A549 (cell line): ENCODE data around the gene CHP2. TPM values are rescaled to one million over a fixed set of nuclear protein-coding genes. Genes with fewer than 3 reads are reported as not detected.

Source experiments
- ATAC-seq, 2 experiments: fragments of 200-7000 bp in 1 of 2; fragments of >200 bp in 1 of 2; cut with Nextera tagmentation in 1 of 2; cut with Tn5 transposase in 1 of 2; 3 replicates each; pipeline versions ENCODE4 v1.8.0 to v1.9.1; 2018 to 2020; ENCODE audit warnings: mild to moderate bottlenecking in 1 of 2, moderate library complexity in 1 of 2
- CTCF ChIA-PET: fragments of 300-600 bp; sonication (Branson Sonifier 250); formaldehyde crosslinking; extraction: SDS; loops from one replicate; lab custom pipeline; 2021; ENCODE audit warnings: antibody characterized with exemption, inconsistent platforms; lab: Yijun Ruan, JAX
- POLR2A ChIA-PET: fragments of 350-600 bp; formaldehyde crosslinking; extraction: SDS; loops from one replicate; lab custom pipeline; 2021; ENCODE audit warnings: antibody characterized with exemption, inconsistent platforms; lab: Yijun Ruan, JAX
- DNase-seq, 2 experiments: peaks; one replicate each; pipeline versions ENCODE4 v3.0.0 to v3.0.0-alpha.2; 2011 to 2016; ENCODE audit warnings: low read depth in 1 of 2, low spot score in 1 of 2
- FAIRE-seq: peaks from 2 replicates; lab custom pipeline; 2011; peaks lifted over from hg19 to GRCh38; lab: Jason Lieb, UNC
- H3K27ac ChIP-seq, 2 experiments: fragments of >200 bp; sonication (Bioruptor Twin); formaldehyde crosslinking; 3 replicates each; pipeline ENCODE4 v1.5.1; 2016 to 2017
- H3K4me1 ChIP-seq: fragments of >200 bp; sonication (Bioruptor Twin); formaldehyde crosslinking; 3 replicates; pipeline ENCODE4 v1.6.1; 2016
- H3K4me2 ChIP-seq: fragments of >200 bp; sonication (Bioruptor Twin); formaldehyde crosslinking; 3 replicates; pipeline ENCODE4 v1.6.1; 2016
- H3K4me3 ChIP-seq: fragments of >200 bp; sonication (Bioruptor Twin); formaldehyde crosslinking; 3 replicates; pipeline ENCODE4 v1.5.1; 2016
- H3K9me3 ChIP-seq: fragments of >200 bp; sonication (Bioruptor Twin); formaldehyde crosslinking; 3 replicates; pipeline ENCODE4 v1.6.1; 2016
- ATOH8 ChIP-seq: fragments of 250-450 bp; sonication (Bioruptor Pico); IDR thresholded peaks from 2 replicates; pipeline ENCODE4 v1.5.0; 2020; ENCODE audit warnings: low read depth, mild to moderate bottlenecking, moderate library complexity
- BHLHE40 ChIP-seq: IDR thresholded peaks from 2 replicates; pipeline ENCODE4 v1.6.1; 2012; ENCODE audit warnings: low read depth, low read length, inconsistent platforms
- CBX2 ChIP-seq: fragments of 200-600 bp; sonication (generic); IDR thresholded peaks from 2 replicates; pipeline ENCODE4 v1.6.1; 2016; ENCODE audit warnings: low read depth, mild to moderate bottlenecking, borderline replicate concordance
- CEBPB ChIP-seq, 2 experiments: fragments of >200 bp in 1 of 2; sonication (Bioruptor Twin) in 1 of 2; formaldehyde crosslinking in 1 of 2; IDR thresholded peaks; 2 replicates each; pipeline ENCODE4 v1.6.1; 2012 to 2016
- E2F6 ChIP-seq: IDR thresholded peaks from 2 replicates; pipeline ENCODE4 v1.6.1; 2012; ENCODE audit warnings: low read depth, borderline replicate concordance
- EHMT2 ChIP-seq: fragments of 200-600 bp; sonication (generic); IDR thresholded peaks from 2 replicates; pipeline ENCODE4 v1.6.1; 2016; ENCODE audit warnings: antibody characterized with exemption, low read depth, mild to moderate bottlenecking, moderate library complexity
- ELK1 ChIP-seq: fragments of 150-350 bp; IDR thresholded peaks from 2 replicates; pipeline ENCODE4 v1.6.1; 2014; ENCODE audit warnings: low read depth, mild to moderate bottlenecking, low read length
- FOSB ChIP-seq: fragments of 250-450 bp; sonication (Bioruptor Pico); IDR thresholded peaks from 2 replicates; pipeline ENCODE4 v1.5.0; 2020; ENCODE audit warnings: mild to moderate bottlenecking, moderate library complexity
- FOXS1 ChIP-seq: fragments of 250-450 bp; sonication (Bioruptor Pico); IDR thresholded peaks from 2 replicates; pipeline ENCODE4 v1.5.0; 2020; ENCODE audit warnings: mild to moderate bottlenecking, moderate library complexity
- GATA3 ChIP-seq: IDR thresholded peaks from 2 replicates; pipeline ENCODE4 v1.6.1; 2012; ENCODE audit warnings: borderline replicate concordance
- HDAC2 ChIP-seq: fragments of 200-600 bp; sonication (generic); IDR thresholded peaks from 2 replicates; pipeline ENCODE4 v1.6.1; 2016
- HES2 ChIP-seq: fragments of >200 bp; sonication (Bioruptor Twin); formaldehyde crosslinking; IDR thresholded peaks from 2 replicates; pipeline ENCODE4 v1.6.1; 2016
- HEYL ChIP-seq: fragments of 250-450 bp; sonication (Bioruptor Pico); IDR thresholded peaks from 2 replicates; pipeline ENCODE4 v1.8.0; 2021; ENCODE audit warnings: mild to moderate bottlenecking, moderate library complexity
- HMGXB4 ChIP-seq: fragments of 250-450 bp; sonication (Bioruptor Pico); IDR thresholded peaks from 2 replicates; pipeline ENCODE4 v1.5.0; 2021; ENCODE audit warnings: mild to moderate bottlenecking, moderate library complexity, borderline replicate concordance
- HOXB13 ChIP-seq: fragments of 250-450 bp; sonication (Bioruptor Pico); IDR thresholded peaks from 2 replicates; pipeline ENCODE4 v1.5.0; 2020; ENCODE audit warnings: low read depth, mild to moderate bottlenecking, moderate library complexity
- JUN ChIP-seq, 2 experiments: fragments of >200 bp; sonication (Bioruptor Twin); formaldehyde crosslinking; IDR thresholded peaks; 2 replicates in 1 of 2; 3 replicates in 1 of 2; pipeline ENCODE4 v1.6.1; 2016 to 2017
- KDM1A ChIP-seq: fragments of 200-600 bp; sonication (generic); IDR thresholded peaks from 2 replicates; pipeline ENCODE4 v1.6.1; 2016; ENCODE audit warnings: low read depth, mild to moderate bottlenecking
- MAX ChIP-seq: IDR thresholded peaks from 2 replicates; pipeline ENCODE4 v1.6.1; 2012
- MAZ ChIP-seq: fragments of 150-350 bp; IDR thresholded peaks from 2 replicates; pipeline ENCODE4 v1.6.1; 2014; ENCODE audit warnings: antibody characterized with exemption, low read depth, low read length, borderline replicate concordance
- MYC ChIP-seq: IDR thresholded peaks from 2 replicates; pipeline ENCODE4 v1.6.1; 2012; ENCODE audit warnings: mild to moderate bottlenecking, inconsistent platforms, low read length, improper control_type of control experiment, borderline replicate concordance
- NR3C1 ChIP-seq: fragments of >200 bp; sonication (Bioruptor Twin); formaldehyde crosslinking; IDR thresholded peaks from 3 replicates; pipeline ENCODE4 v1.6.1; 2017
- PHF8 ChIP-seq: fragments of 200-600 bp; sonication (generic); IDR thresholded peaks from 2 replicates; pipeline ENCODE4 v1.6.1; 2016; ENCODE audit warnings: low read depth, mild to moderate bottlenecking, antibody characterized with exemption, moderate library complexity, borderline replicate concordance
- POLR2A ChIP-seq: IDR thresholded peaks from 2 replicates; pipeline ENCODE4 v1.6.1; 2012; ENCODE audit warnings: mild to moderate bottlenecking, low read length
- POLR2AphosphoS2 ChIP-seq: conservative IDR thresholded peaks from 2 replicates; pipeline ENCODE4 v1.6.1; 2012; ENCODE audit warnings: low read length, improper control_type of control experiment, inconsistent platforms
- RAD21 ChIP-seq, 2 experiments: fragments of >200 bp in 1 of 2; sonication (Bioruptor Twin) in 1 of 2; formaldehyde crosslinking in 1 of 2; IDR thresholded peaks in 1 of 2; conservative IDR thresholded peaks in 1 of 2; 2 replicates in 1 of 2; 3 replicates in 1 of 2; pipeline ENCODE4 v1.6.1; 2012 to 2018; ENCODE audit warnings: inconsistent platforms in 1 of 2
- RCOR1 ChIP-seq: fragments of 150-350 bp; IDR thresholded peaks from 2 replicates; pipeline ENCODE4 v1.6.1; 2014; ENCODE audit warnings: antibody characterized with exemption, low read length, low read depth
- RFX5 ChIP-seq: fragments of 450-650 bp; IDR thresholded peaks from 2 replicates; pipeline ENCODE4 v1.7.1; 2014; ENCODE audit warnings: antibody characterized with exemption, mild to moderate bottlenecking, moderate library complexity
- SREBF2 ChIP-seq: fragments of 450-650 bp; IDR thresholded peaks from 2 replicates; pipeline ENCODE4 v1.6.1; 2014; ENCODE audit warnings: mild to moderate bottlenecking, moderate library complexity
- USF2 ChIP-seq: fragments of 450-650 bp; IDR thresholded peaks from 2 replicates; pipeline ENCODE4 v1.6.1; 2014; ENCODE audit warnings: antibody characterized with exemption
- ZFP36 ChIP-seq: fragments of 450-650 bp; IDR thresholded peaks from 2 replicates; pipeline ENCODE4 v1.6.1; 2014; ENCODE audit warnings: borderline replicate concordance; ENCODE audit not compliant: partially characterized antibody
- WGBS: methylation state at CpG from one replicate; pipeline ENCODE4 v1.1.6; 2017; ENCODE audit errors: missing lambda C conversion rate; 5-methylcytosine and 5-hydroxymethylcytosine counted together
- polyA plus RNA-seq, 4 experiments: library from polyadenylated mRNA; depleted of rRNA in 3 of 4; stranded (reverse); fragments of >200 nt; fragmentation: RNase III in 1 of 4; extraction: RNeasy Plus Mini Kit Qiagen cat#74134 plus additional on column Dnase treatment in 1 of 4; gene quantifications; 2 replicates in 3 of 4; 3 replicates in 1 of 4; pipeline ENCODE4 v1.2.3, GENCODE V29; 2011 to 2017

The CHP2 gene
- polyA plus RNA-seq, 2 of the 4 experiments (the other 2 are of a cell fraction): not detected

GRCh38 chr16:23785842-23786241, 31.0 kb downstream of the CHP2 start:
- no peak overlapping the region for H3K4me2 ChIP-seq
- H3K4me3 ChIP-seq: no peak overlapping the region
- H3K4me1 ChIP-seq: no peaks in the 10 kb centered on the region
- ChIA-PET POLR2A (no interaction called here), CTCF (interaction anchor here (1.1 kb wide), 2 partner anchors 15 to 17 kb away, joined by 3 to 4 read pairs; no protein-coding TSS in a partner anchor)
- no peak overlapping the region for H3K27ac ChIP-seq
- TF ChIP-seq GATA3 (no peak), MYC (no peak), BHLHE40 (no peak), POLR2A (no peak), E2F6 (no peak), POLR2AphosphoS2 (no peak), ELK1 (no peak), HEYL (no peak), SREBF2 (no peak), KDM1A (no peak), JUN (IDR thresholded peaks at IDR 0.05) (no peak), RAD21 (conservative IDR thresholded peaks at IDR 0.05 in 1 of 2, IDR thresholded peaks at IDR 0.05 in 1 of 2) (no peak), HMGXB4 (no peak), HOXB13 (no peak)
- ATAC-seq (no peak), DNase-seq (no peak), FAIRE-seq (no peak)
- WGBS: 52% methylated on average over 4 of the region's 4 CpGs
- H3K9me3 ChIP-seq: no peaks in the 10 kb centered on the region

GRCh38 chr16:23786964-23787561, 32.2 kb downstream of the CHP2 start:
- ATAC-seq (no peak), DNase-seq (no peak), FAIRE-seq (no peak)
- ChIA-PET POLR2A (no interaction called here), CTCF (interaction anchor here (0.5 to 1.6 kb wide), 6 partner anchors 14 to 689 kb away, joined by 3 to 6 read pairs (median 4); no protein-coding TSS in a partner anchor)
- WGBS: 18% methylated on average over 6 of the region's 6 CpGs
- no peak overlapping the region for H3K4me3 ChIP-seq
- H3K4me1 ChIP-seq: no peaks in the 10 kb centered on the region
- no peaks in the 10 kb centered on the region for H3K9me3 ChIP-seq
- no peak overlapping the region for H3K4me2 ChIP-seq
- no peak overlapping the region for H3K27ac ChIP-seq
- no peak for TF ChIP-seq ATOH8 (CRISPR knock-in tag)
- TF ChIP-seq CEBPB (IDR thresholded peaks at IDR 0.05): no peak

- ChIA-PET POLR2A (no interaction called here), CTCF (interaction anchor here (1.0 to 1.6 kb wide), 4 partner anchors 12 to 717 kb away, joined by 3 to 6 read pairs (median 3); no protein-coding TSS in a partner anchor)
- no peak overlapping the region for H3K4me2 ChIP-seq
- FAIRE-seq: no peak
- WGBS: 18% methylated on average over 3 of the region's 3 CpGs
- no peak overlapping the region for H3K27ac ChIP-seq
- no peaks in the 10 kb centered on the region for H3K4me1 ChIP-seq
- no peak for DNase-seq
- no peaks in the 10 kb centered on the region for H3K9me3 ChIP-seq
- no peak for ATAC-seq
- H3K4me3 ChIP-seq: no peak overlapping the region
- no peak for TF ChIP-seq RCOR1
- TF ChIP-seq SREBF2: no peak
- TF ChIP-seq ZFP36: no peak
- TF ChIP-seq NR3C1: no peak
- no peak for TF ChIP-seq MAX
- no peak for TF ChIP-seq FOSB
- no peak for TF ChIP-seq FOXS1
- no peak for TF ChIP-seq GATA3
- no peak for TF ChIP-seq USF2
- TF ChIP-seq HOXB13: no peak
- TF ChIP-seq EHMT2: no peak
- TF ChIP-seq RFX5: no peak
- TF ChIP-seq MAZ: no peak
- no peak for TF ChIP-seq HDAC2
- no peak for TF ChIP-seq RAD21 (conservative IDR thresholded peaks at IDR 0.05 in 1 of 2, IDR thresholded peaks at IDR 0.05 in 1 of 2)
- no peak for TF ChIP-seq HEYL
- TF ChIP-seq PHF8: no peak
- no peak for TF ChIP-seq HES2
- TF ChIP-seq CBX2: no peak
Observed at GRCh38 chr16:23788685-23789084, 33.9 kb downstream of the CHP2 start.
